Uterus (tissue), 4 donors: ENCODE results near the gene MTREX. TPM values are rescaled to one million over a fixed set of nuclear protein-coding genes. Genes with fewer than 3 reads are reported as not detected.

Experiments used
- DNase-seq, 2 donors: peaks; one replicate each; pipeline ENCODE4 v3.0.0-alpha.2; 2019 to 2020
- H3K27ac ChIP-seq, 2 donors: fragments of 200-600 bp; sonication (generic); 1 replicate in 1 of 2; 2 replicates in 1 of 2; pipeline ENCODE4 v1.5.1; 2016 to 2018
- H3K27me3 ChIP-seq, 2 donors: fragments of 200-600 bp; sonication (generic); one replicate each; pipeline ENCODE4 v1.5.1; 2018 to 2019; ENCODE audit warnings: control low read depth in 1 of 2
- H3K36me3 ChIP-seq, 2 donors: fragments of 200-600 bp; sonication (generic); one replicate each; pipeline ENCODE4 v1.5.1; 2019; ENCODE audit warnings: control low read depth in 1 of 2
- H3K4me1 ChIP-seq, 2 donors: fragments of 200-600 bp; sonication (generic); one replicate each; pipeline ENCODE4 v1.5.1; 2018 to 2019; ENCODE audit warnings: control low read depth in 1 of 2
- H3K4me3 ChIP-seq, 2 donors: fragments of 200-600 bp; sonication (generic); 1 replicate in 1 of 2; 2 replicates in 1 of 2; pipeline ENCODE4 v1.5.1; 2018 to 2019; ENCODE audit warnings: mild to moderate bottlenecking in 1 of 2
- H3K9me3 ChIP-seq, 2 donors: fragments of 200-600 bp; sonication (generic); one replicate each; pipeline ENCODE4 v1.5.1; 2019; ENCODE audit warnings: control low read depth in 1 of 2
- CTCF ChIP-seq, 4 experiments: fragments of 200-600 bp in 2 of 4; fragments of 450-650 bp in 2 of 4; sonication (generic) in 2 of 4; IDR thresholded peaks; one replicate each; pipeline ENCODE4 v1.5.1; 2016 to 2019; ENCODE audit warnings: antibody characterized with exemption in 4 of 4, mild to moderate bottlenecking in 2 of 4, moderate library complexity in 1 of 4
- POLR2A ChIP-seq, 2 donors: fragments of 450-650 bp; IDR thresholded peaks; one replicate each; pipeline ENCODE4 v1.6.1; 2016; ENCODE audit warnings: antibody characterized with exemption in 2 of 2, mild to moderate bottlenecking in 1 of 2, moderate library complexity in 1 of 2
- intact Hi-C: fragments of 100-400 bp; cut with DNase I; formaldehyde crosslinking; loops from one replicate; pipeline ENCODE4 v1.15.1; 2023; ENCODE audit warnings: low total_unique reads
- total RNA-seq, 4 donors: library from RNA; depleted of rRNA in 3 of 4; stranded (reverse); fragments of >200 nt in 3 of 4; gene quantifications; one replicate each; pipeline versions ENCODE4 v1.1.0 to v1.2.4, GENCODE V29; 2014 to 2023
- donor health status: DM: yes; HTN: yes; CAD: no.

MTREX gene
- total RNA-seq, 4 donors from 2014 or later = 30.0 to 138 (median 59.2) TPM

- no peak for DNase-seq
- H3K9me3 ChIP-seq = no peaks in the 10 kb centered on the region
- H3K27me3 ChIP-seq = no peaks in the 10 kb centered on the region
- TF ChIP-seq CTCF (IDR thresholded peaks at IDR 0.05) (no peak), POLR2A (IDR thresholded peaks at IDR 0.05) (no peak)
- H3K36me3 ChIP-seq = no peaks in the 10 kb centered on the region
- intact Hi-C loops = loop anchor here (10.0 kb wide), 1 partner anchor 287 kb away; no protein-coding TSS in a partner anchor
- H3K4me3 ChIP-seq = no peak overlapping the region
- H3K4me1 ChIP-seq = no peaks in the 10 kb centered on the region
- no peak overlapping the region for H3K27ac ChIP-seq
These were observed 100.2 kb downstream of the MTREX start for GRCh38 chr5:55407984-55408383.

GRCh38 chr5:55409775-55410174 is 102.0 kb downstream of the MTREX start:
- no peak for TF ChIP-seq CTCF (IDR thresholded peaks at IDR 0.05)
- no peak for TF ChIP-seq POLR2A (IDR thresholded peaks at IDR 0.05)
- Histone ChIP-seq H3K4me1 (no peaks in the 10 kb centered on the region), H3K9me3 (no peaks in the 10 kb centered on the region), H3K27ac (no peak overlapping the region), H3K36me3 (no peaks in the 10 kb centered on the region), H3K27me3 (no peaks in the 10 kb centered on the region), H3K4me3 (no peak overlapping the region)
- intact Hi-C loops = loop anchor here (10.0 kb wide), 1 partner anchor 285 kb away; no protein-coding TSS in a partner anchor
- no peak for DNase-seq

GRCh38 chr5:55410845-55411244 is 103.1 kb downstream of the MTREX start:
- no peak overlapping the region for H3K27ac ChIP-seq
- no peaks in the 10 kb centered on the region for H3K9me3 ChIP-seq
- intact Hi-C loops = no loop called here
- H3K4me3 ChIP-seq = no peak overlapping the region
- no peak for DNase-seq
- no peaks in the 10 kb centered on the region for H3K4me1 ChIP-seq
- TF ChIP-seq POLR2A (IDR thresholded peaks at IDR 0.05) (no peak), CTCF (IDR thresholded peaks at IDR 0.05) (no peak)
- no peaks in the 10 kb centered on the region for H3K27me3 ChIP-seq
- H3K36me3 ChIP-seq = no peaks in the 10 kb centered on the region

GRCh38 chr5:55411876-55412275 is 104.1 kb downstream of the MTREX start:
- Histone ChIP-seq H3K4me1 (no peaks in the 10 kb centered on the region), H3K36me3 (no peaks in the 10 kb centered on the region), H3K4me3 (no peak overlapping the region), H3K27ac (no peak overlapping the region), H3K27me3 (no peaks in the 10 kb centered on the region), H3K9me3 (no peaks in the 10 kb centered on the region)
- TF ChIP-seq CTCF (IDR thresholded peaks at IDR 0.05) = no peak
- TF ChIP-seq POLR2A (IDR thresholded peaks at IDR 0.05) = no peak
- intact Hi-C loops = no loop called here
- no peak for DNase-seq

GRCh38 chr5:55413644-55414043 is 105.9 kb downstream of the MTREX start:
- Histone ChIP-seq H3K4me1 (no peaks in the 10 kb centered on the region), H3K36me3 (no peaks in the 10 kb centered on the region), H3K9me3 (no peaks in the 10 kb centered on the region), H3K4me3 (no peak overlapping the region), H3K27ac (no peak overlapping the region), H3K27me3 (no peaks in the 10 kb centered on the region)
- intact Hi-C loops = no loop called here
- no peak for TF ChIP-seq CTCF (IDR thresholded peaks at IDR 0.05)
- no peak for TF ChIP-seq POLR2A (IDR thresholded peaks at IDR 0.05)
- DNase-seq = no peak
